ENCODE results near the gene NHEJ1. TPM values are rescaled to one million over a fixed set of nuclear protein-coding genes. Genes with fewer than 3 reads are reported as not detected.

The NHEJ1 gene
- polyA plus RNA-seq, 1 donor (not counting 4 experiments of a cell fraction or from before 2014, with no cell fraction given) = 13.1 TPM

- H3K4me3 ChIP-seq (ENCODE audit: control insufficient read depth in 2 of 3, extremely low read depth in 1 of 3, insufficient read depth in 2 of 3, low read depth in 1 of 3, low read length in 3 of 3) = no peak overlapping the region
- no peak for TF ChIP-seq EZH2 (IDR thresholded peaks at IDR 0.05; ENCODE audit: low read length)
- no peak for TF ChIP-seq CTCF (optimal IDR thresholded peaks at IDR 0.05 in 1 of 3, IDR thresholded peaks at IDR 0.05 in 1 of 3, conservative IDR thresholded peaks at IDR 0.05 in 1 of 3; ENCODE audit: extremely low read depth in 1 of 3, insufficient read depth in 2 of 3, low read length in 3 of 3)
- no peaks in the 10 kb centered on the region for H3K27me3 ChIP-seq (ENCODE audit: control insufficient read depth, extremely low read depth, insufficient read depth, low read length)
- H3K9me1 ChIP-seq (ENCODE audit: control insufficient read depth, extremely low read depth, insufficient read depth, low read length) = no peaks in the 10 kb centered on the region
- no peaks in the 10 kb centered on the region for H3K9me3 ChIP-seq (ENCODE audit: control insufficient read depth, low read depth, low read length)
- H3K9ac ChIP-seq (ENCODE audit: control insufficient read depth, extremely low read depth, insufficient read depth, low read length) = no peak overlapping the region
- FAIRE-seq (no peak), DNase-seq (ENCODE audit: low read depth, low spot score) (no peak)
- no peaks in the 10 kb centered on the region for H3K36me3 ChIP-seq (ENCODE audit: control insufficient read depth in 2 of 2, extremely low read depth in 1 of 2, insufficient read depth in 2 of 2, low read length in 2 of 2)
- H3K4me1 ChIP-seq (ENCODE audit: control insufficient read depth, extremely low read depth, insufficient read depth, low read length) = no peaks in the 10 kb centered on the region
- H3K27ac ChIP-seq (ENCODE audit: control insufficient read depth, insufficient read depth, low read length) = no peak overlapping the region
- no peak overlapping the region for H3K4me2 ChIP-seq (ENCODE audit: control insufficient read depth, extremely low read depth, insufficient read depth, low read depth, low read length)
- H3K79me2 ChIP-seq (ENCODE audit: control insufficient read depth, insufficient read depth, low read length) = no peaks in the 10 kb centered on the region
- no peaks in the 10 kb centered on the region for H4K20me1 ChIP-seq (ENCODE audit: control insufficient read depth, extremely low read depth, insufficient read depth, low read length)
- dilution Hi-C loops (cut with MboI; ENCODE audit: extremely low pct_ligation_motif_present, low sequenced_read_pairs) = no loop called here
- H2AFZ ChIP-seq (ENCODE audit: control insufficient read depth, low read length) = no peak overlapping the region
These were observed 36.8 kb upstream of the NHEJ1 start for GRCh38 chr2:219197388-219197787.

- Histone ChIP-seq H2AFZ (ENCODE audit: control insufficient read depth, low read length) (no peak overlapping the region), H3K9me1 (ENCODE audit: control insufficient read depth, extremely low read depth, insufficient read depth, low read length) (no peaks in the 10 kb centered on the region), H3K4me2 (ENCODE audit: control insufficient read depth, extremely low read depth, insufficient read depth, low read depth, low read length) (no peak overlapping the region), H3K79me2 (ENCODE audit: control insufficient read depth, insufficient read depth, low read length) (no peaks in the 10 kb centered on the region), H3K36me3 (ENCODE audit: control insufficient read depth in 2 of 2, extremely low read depth in 1 of 2, insufficient read depth in 2 of 2, low read length in 2 of 2) (peaks cover 2 to 21% of the 10 kb centered on the region in 2 experiments), H3K27me3 (ENCODE audit: control insufficient read depth, extremely low read depth, insufficient read depth, low read length) (no peaks in the 10 kb centered on the region), H3K9me3 (ENCODE audit: control insufficient read depth, low read depth, low read length) (no peaks in the 10 kb centered on the region), H4K20me1 (ENCODE audit: control insufficient read depth, extremely low read depth, insufficient read depth, low read length) (no peaks in the 10 kb centered on the region), H3K4me3 (ENCODE audit: control insufficient read depth in 2 of 3, extremely low read depth in 1 of 3, insufficient read depth in 2 of 3, low read depth in 1 of 3, low read length in 3 of 3) (no peak overlapping the region), H3K4me1 (ENCODE audit: control insufficient read depth, extremely low read depth, insufficient read depth, low read length) (no peaks in the 10 kb centered on the region), H3K27ac (ENCODE audit: control insufficient read depth, insufficient read depth, low read length) (no peak overlapping the region), H3K9ac (ENCODE audit: control insufficient read depth, extremely low read depth, insufficient read depth, low read length) (no peak overlapping the region)
- no peak for FAIRE-seq
- no peak for DNase-seq (ENCODE audit: low read depth, low spot score)
- TF ChIP-seq CTCF (optimal IDR thresholded peaks at IDR 0.05 in 1 of 3, IDR thresholded peaks at IDR 0.05 in 1 of 3, conservative IDR thresholded peaks at IDR 0.05 in 1 of 3; ENCODE audit: extremely low read depth in 1 of 3, insufficient read depth in 2 of 3, low read length in 3 of 3) (no peak), EZH2 (IDR thresholded peaks at IDR 0.05; ENCODE audit: low read length) (no peak)
- dilution Hi-C loops (cut with MboI; ENCODE audit: extremely low pct_ligation_motif_present, low sequenced_read_pairs) = no loop called here
These were observed 26.3 kb upstream of the NHEJ1 start for GRCh38 chr2:219186754-219187456.
